HG03432 (cell line): ENCODE measurements around the gene HOXB7.

Source experiments
- ATAC-seq: cut with Tn5 transposase; IDR thresholded peaks from one replicate; pipeline ENCODE4 v1.9.1; 2021; ENCODE audit warnings: mild to moderate bottlenecking, moderate library complexity; ENCODE audit not compliant: unreplicated experiment

The HOXB7 gene

GRCh38 chr17:48610282-48611211, at the start of gene HOXB7:
TSS of gene HOXB7 (minus strand) at chr17:48611017. CDS start at chr17:48610918, 99 bp downstream.
- no peak for ATAC-seq

DNA sequence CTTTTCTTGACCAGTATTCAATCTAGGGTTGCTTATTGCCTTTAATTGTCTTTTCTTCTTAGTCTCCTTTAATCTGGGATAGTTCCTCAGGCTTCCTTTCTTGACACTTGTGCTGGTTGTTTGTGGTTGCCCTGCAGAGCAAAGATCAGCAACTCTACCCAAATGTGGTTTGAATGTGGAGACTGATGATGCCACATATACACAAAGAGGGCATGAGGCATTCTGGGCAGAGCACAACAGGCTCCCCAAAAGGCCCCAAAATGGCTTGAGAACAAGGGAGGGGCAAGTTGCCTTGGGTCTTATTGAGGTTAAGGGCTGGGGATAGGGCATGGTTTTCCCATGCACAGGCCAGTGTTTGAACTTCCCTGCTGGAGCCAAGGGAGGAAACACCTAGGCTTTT, 45.1 kb upstream of the HOXB7 start:
- ATAC-seq, result no peak

- ATAC-seq, result no peak
These were observed 38.9 kb upstream of the HOXB7 start for GRCh38 chr17:48649741-48650140.

GRCh38 chr17:48647963-48648245, 37.1 kb upstream of the HOXB7 start:
- ATAC-seq, result no peak

- no peak for ATAC-seq
These were observed 36.5 kb upstream of the HOXB7 start for GRCh38 chr17:48647103-48647962.

- ATAC-seq, result peak; percentile 45
These were observed 35.6 kb upstream of the HOXB7 start for GRCh38 chr17:48646183-48647102.

GRCh38 chr17:48645639-48646182, 34.9 kb upstream of the HOXB7 start:
- ATAC-seq, result no peak

- ATAC-seq, result no peak
These were observed 34.2 kb upstream of the HOXB7 start for GRCh38 chr17:48644910-48645557.

GRCh38 chr17:48644159-48644558, 33.3 kb upstream of the HOXB7 start:
- no peak for ATAC-seq

GRCh38 chr17:48643697-48644012, 32.8 kb upstream of the HOXB7 start:
- no peak for ATAC-seq

DNA sequence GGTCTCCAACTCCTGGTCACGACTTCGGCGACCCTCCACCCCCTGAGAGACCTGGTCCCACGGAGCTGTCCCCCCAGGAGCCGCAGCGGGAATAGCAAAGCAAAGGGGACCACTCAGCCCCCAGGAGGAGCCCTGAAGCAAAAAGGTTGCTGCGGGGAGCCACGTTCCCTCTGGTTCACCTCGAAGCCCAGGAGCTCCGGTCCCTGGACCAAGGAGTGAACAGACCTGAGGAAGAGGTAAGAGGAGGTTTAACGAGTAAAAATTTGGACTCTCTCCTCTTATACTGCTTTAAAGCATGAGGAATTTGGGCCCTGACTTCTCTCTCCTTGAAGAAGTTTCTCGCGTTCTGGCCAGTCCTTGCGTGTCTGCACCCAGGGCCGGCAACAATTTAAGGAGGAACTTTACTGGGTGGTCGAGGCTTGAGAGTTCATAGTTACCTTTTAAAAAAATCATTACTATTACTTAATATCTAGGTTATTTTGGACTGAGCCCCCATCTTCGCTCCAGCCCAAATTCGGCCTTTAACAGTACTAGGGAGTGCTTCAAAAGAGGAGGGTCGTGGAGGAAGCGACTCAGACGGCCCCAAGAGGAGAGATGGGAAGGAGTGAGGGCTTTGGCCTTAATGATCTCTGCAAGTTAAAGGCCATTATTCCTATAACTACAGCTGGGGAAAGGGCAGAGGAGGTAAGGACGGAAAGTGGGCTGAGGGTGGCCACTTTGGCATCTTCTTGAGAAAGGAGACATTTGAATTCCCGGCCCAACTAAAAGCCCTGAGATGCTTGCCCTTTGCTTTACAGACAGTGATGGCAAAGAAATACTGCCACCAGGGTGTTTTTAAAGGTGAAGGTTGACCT, 32.3 kb upstream of the HOXB7 start:
- ATAC-seq, result no peak

- no peak for ATAC-seq
These were observed 31.4 kb upstream of the HOXB7 start for GRCh38 chr17:48642059-48642842.

- no peak for ATAC-seq
These were observed 30.8 kb upstream of the HOXB7 start for GRCh38 chr17:48641541-48642058.

DNA sequence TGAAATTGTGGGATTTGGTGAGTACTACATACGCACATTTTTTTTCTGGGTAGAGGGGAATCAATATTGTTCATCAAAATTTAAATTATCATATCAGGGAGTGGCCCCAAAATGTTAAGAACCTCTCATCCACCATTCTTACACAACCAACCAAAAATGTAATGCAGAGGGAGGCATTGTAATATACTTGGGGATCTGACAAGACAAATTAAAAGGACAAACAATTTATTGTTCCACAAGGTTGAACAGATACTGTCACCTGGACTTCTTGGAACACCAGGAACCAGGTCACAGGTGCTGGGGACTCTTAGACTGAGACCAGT, 30.0 kb upstream of the HOXB7 start:
- ATAC-seq, result no peak

- ATAC-seq, result no peak
These were observed 29.4 kb upstream of the HOXB7 start for GRCh38 chr17:48639982-48640857.

- no peak for ATAC-seq
These were observed 28.3 kb upstream of the HOXB7 start for GRCh38 chr17:48639136-48639535.
